Natural killer cell (primary cell): ENCODE measurements around the gene ANTKMT. TPM values are rescaled to one million over a fixed set of nuclear protein-coding genes. Genes with fewer than 3 reads are reported as not detected.
"Not testable (repeated sequence)": the region's sequence is repeated elsewhere in the genome, so short reads cannot be mapped to it uniquely, and the experiment has no call there.

Experiments
- ATAC-seq, 3 donors: fragments of 150-1000 bp in 2 of 3; fragments of 200-7000 bp in 1 of 3; cut with Tn5 transposase; 1 replicate in 1 of 3; 2 replicates in 2 of 3; pipeline ENCODE4 v1.10.0; 2021; ENCODE audit warnings: mild to moderate bottlenecking in 2 of 3, moderate library complexity in 2 of 3
- DNase-seq, 2 donors: peaks; one replicate each; pipeline versions ENCODE4 v3.0.0 to v3.0.0-alpha.2; 2013 to 2021; ENCODE audit warnings: mixed read lengths in 1 of 2
- H3K27ac ChIP-seq: one replicate; pipeline ENCODE4 v1.5.1; 2013; ENCODE audit warnings: mild to moderate bottlenecking, low read length
- H3K27me3 ChIP-seq: one replicate; pipeline ENCODE4 v1.6.1; 2013; ENCODE audit warnings: low read length; ENCODE audit not compliant: control insufficient read depth, insufficient read depth
- H3K36me3 ChIP-seq: one replicate; pipeline ENCODE4 v1.6.1; 2013; ENCODE audit warnings: low read length; ENCODE audit not compliant: control insufficient read depth, insufficient read depth
- H3K4me1 ChIP-seq: one replicate; pipeline ENCODE4 v1.6.1; 2013; ENCODE audit warnings: low read length; ENCODE audit not compliant: control insufficient read depth, insufficient read depth
- H3K4me3 ChIP-seq: one replicate; pipeline ENCODE4 v1.5.1; 2013; ENCODE audit warnings: low read length
- H3K9me3 ChIP-seq: one replicate; pipeline ENCODE4 v1.6.1; 2013; ENCODE audit warnings: low read length; ENCODE audit not compliant: control insufficient read depth, insufficient read depth
- H3K27ac Mint-ChIP-seq, 2 donors: one replicate each; pipeline ENCODE4 v1.8.0; 2022; ENCODE audit warnings: mild to moderate bottlenecking in 2 of 2, mixed read lengths in 2 of 2, moderate library complexity in 1 of 2
- H3K27me3 Mint-ChIP-seq, 2 donors: one replicate each; pipeline ENCODE4 v1.8.0; 2022; ENCODE audit warnings: low read depth in 2 of 2, mixed read lengths in 2 of 2
- H3K36me3 Mint-ChIP-seq: one replicate; pipeline ENCODE4 v1.8.0; 2022; ENCODE audit warnings: mixed read lengths
- H3K4me1 Mint-ChIP-seq, 2 donors: one replicate each; pipeline ENCODE4 v1.8.0; 2022; ENCODE audit warnings: mixed read lengths in 2 of 2
- H3K4me3 Mint-ChIP-seq: one replicate; pipeline ENCODE4 v1.8.0; 2022; ENCODE audit warnings: mild to moderate bottlenecking, moderate library complexity, mixed read lengths
- H3K9me3 Mint-ChIP-seq, 2 donors: one replicate each; pipeline ENCODE4 v1.8.0; 2022; ENCODE audit warnings: mixed read lengths in 2 of 2
- CTCF ChIP-seq: fragments of 200-600 bp; IDR thresholded peaks from one replicate; pipeline ENCODE4 v1.8.0; 2022; ENCODE audit warnings: antibody characterized with exemption
- WGBS: methylation state at CpG from one replicate; pipeline ENCODE4 v1.1.7; 2013; ENCODE audit warnings: missing lambda C conversion rate; ENCODE audit not compliant: insufficient coverage; 5-methylcytosine and 5-hydroxymethylcytosine counted together
- intact Hi-C: fragments of 100-400 bp; cut with micrococcal nuclease; formaldehyde crosslinking; loops from one replicate; pipeline ENCODE4 v1.14.2; 2022
- total RNA-seq, 4 donors: library from RNA; stranded (reverse); fragments of 120-200 nt in 1 of 4; gene quantifications; one replicate each; pipeline versions ENCODE4 v1.2.3 to v1.2.4, GENCODE V29; 2013 to 2022

Gene ANTKMT
- total RNA-seq, 3 donors from 2014 or later (not counting 1 experiment from before 2014, with no cell fraction given): 33.7 to 39.0 (median 37.7) TPM

- H3K27me3 Mint-ChIP-seq: peaks cover 1 to 2% of the 10 kb centered on the region in 2 donors
- ATAC-seq (no peak), DNase-seq (no peak)
- H3K9me3 Mint-ChIP-seq: no peaks in the 10 kb centered on the region
- Histone ChIP-seq H3K27me3 (no peaks in the 10 kb centered on the region), H3K9me3 (no peaks in the 10 kb centered on the region), H3K27ac (no peak overlapping the region), H3K36me3 (no peaks in the 10 kb centered on the region), H3K4me1 (no peaks in the 10 kb centered on the region), H3K4me3 (no peak overlapping the region)
- intact Hi-C loops: no loop called here
- no peaks in the 10 kb centered on the region for H3K36me3 Mint-ChIP-seq
- whole genome bisulfite sequencing: 87% methylated on average over 35 of the region's 39 CpGs
- no peak for TF ChIP-seq CTCF
- no peak overlapping the region for H3K27ac Mint-ChIP-seq
- H3K4me1 Mint-ChIP-seq: no peaks in the 10 kb centered on the region
- no peak overlapping the region for H3K4me3 Mint-ChIP-seq
Observed at GRCh38 chr16:751152-752006, 30.4 kb downstream of the ANTKMT start.

GRCh38 chr16:752007-752312 is 31.0 kb downstream of the ANTKMT start:
- no peaks in the 10 kb centered on the region for H3K4me1 ChIP-seq
- H3K4me3 ChIP-seq: no peak overlapping the region
- DNase-seq (no peak), ATAC-seq (no peak)
- intact Hi-C loops: no loop called here
- H3K27me3 Mint-ChIP-seq: peaks cover 3 to 8% of the 10 kb centered on the region in 2 donors
- H3K4me3 Mint-ChIP-seq: no peak overlapping the region
- H3K9me3 Mint-ChIP-seq: no peaks in the 10 kb centered on the region
- H3K4me1 Mint-ChIP-seq: no peaks in the 10 kb centered on the region
- no peaks in the 10 kb centered on the region for H3K27me3 ChIP-seq
- H3K9me3 ChIP-seq: no peaks in the 10 kb centered on the region
- H3K36me3 Mint-ChIP-seq: no peaks in the 10 kb centered on the region
- no peak overlapping the region for H3K27ac Mint-ChIP-seq
- no peaks in the 10 kb centered on the region for H3K36me3 ChIP-seq
- 87% methylated on average over 10 of the region's 10 CpGs for WGBS
- H3K27ac ChIP-seq: no peak overlapping the region
- no peak for TF ChIP-seq CTCF

- H3K4me1 ChIP-seq, H3K27me3 ChIP-seq, H3K9me3 ChIP-seq, H3K36me3 ChIP-seq, H3K27ac ChIP-seq, ATAC-seq, H3K27ac Mint-ChIP-seq, intact Hi-C loops, H3K36me3 Mint-ChIP-seq, H3K9me3 Mint-ChIP-seq, H3K4me1 Mint-ChIP-seq, H3K4me3 ChIP-seq, H3K4me3 Mint-ChIP-seq, DNase-seq: not testable (repeated sequence)
- WGBS: 97% methylated on average over 11 of the region's 11 CpGs
- H3K27me3 Mint-ChIP-seq: peaks cover 3 to 14% of the 10 kb centered on the region in 2 donors
Observed at GRCh38 chr16:754121-754607, 33.2 kb downstream of the ANTKMT start.

GRCh38 chr16:754656-755055 is 33.7 kb downstream of the ANTKMT start:
- Histone ChIP-seq H3K36me3 (no peaks in the 10 kb centered on the region), H3K4me3 (no peak overlapping the region), H3K4me1 (no peaks in the 10 kb centered on the region), H3K27ac (no peak overlapping the region), H3K9me3 (no peaks in the 10 kb centered on the region), H3K27me3 (no peaks in the 10 kb centered on the region)
- Mint-ChIP-seq H3K36me3 (no peaks in the 10 kb centered on the region), H3K4me3 (no peak overlapping the region), H3K27ac (no peak overlapping the region), H3K9me3 (no peaks in the 10 kb centered on the region), H3K27me3 (peaks cover 3 to 14% of the 10 kb centered on the region in 2 donors), H3K4me1 (peaks cover 0 to 5% of the 10 kb centered on the region in 2 donors)
- ATAC-seq (no peak), DNase-seq (no peak)
- no peak for TF ChIP-seq CTCF
- intact Hi-C loops: no loop called here
- WGBS: 2% methylated on average over 11 of the region's 11 CpGs
